SK-N-SH treated with all-trans-retinoic acid at 6 μM for 48 hours (cell line): ENCODE results near the gene MED13.
"Not testable (repeated sequence)": the region's sequence is repeated elsewhere in the genome, so short reads cannot be mapped to it uniquely, and the experiment has no call there.

Experiments
- ATAC-seq: fragments of 200-7000 bp; cut with Tn5 transposase; 3 replicates; pipeline ENCODE4 v1.9.1; 2020; ENCODE audit warnings: mild to moderate bottlenecking, moderate library complexity
- ARNTL ChIP-seq: fragments of 450-650 bp; formaldehyde crosslinking; IDR thresholded peaks from 2 replicates; pipeline ENCODE4 v1.5.0; 2020; ENCODE audit warnings: low read depth, mild to moderate bottlenecking, moderate library complexity, borderline replicate concordance
- BACH2 ChIP-seq: fragments of 250-450 bp; sonication (Bioruptor Pico); IDR thresholded peaks from 2 replicates; pipeline ENCODE4 v1.9.0; 2021; ENCODE audit warnings: mild to moderate bottlenecking, borderline replicate concordance
- CSDC2 ChIP-seq: fragments of 250-450 bp; sonication (Bioruptor Pico); IDR thresholded peaks from 2 replicates; pipeline ENCODE4 v1.5.0; 2020; ENCODE audit warnings: mild to moderate bottlenecking, moderate library complexity
- ESRRG ChIP-seq: fragments of 250-450 bp; sonication (Bioruptor Pico); IDR thresholded peaks from 2 replicates; pipeline ENCODE4 v1.6.1; 2021; ENCODE audit warnings: mild to moderate bottlenecking
- GLIS3 ChIP-seq: fragments of 250-450 bp; sonication (Bioruptor Pico); IDR thresholded peaks from 2 replicates; pipeline ENCODE4 v1.5.0; 2020; ENCODE audit warnings: mild to moderate bottlenecking, moderate library complexity
- OSR1 ChIP-seq: fragments of 250-450 bp; sonication (Bioruptor Pico); IDR thresholded peaks from 2 replicates; pipeline ENCODE4 v1.8.0; 2022; ENCODE audit warnings: moderate library complexity, mild to moderate bottlenecking, inconsistent platforms
- PPARA ChIP-seq: fragments of 250-450 bp; sonication (Bioruptor Pico); IDR thresholded peaks from 2 replicates; pipeline ENCODE4 v1.5.0; 2020; ENCODE audit warnings: mild to moderate bottlenecking, borderline replicate concordance
- RARB ChIP-seq: fragments of 250-450 bp; sonication (Bioruptor Pico); IDR thresholded peaks from 2 replicates; pipeline ENCODE4 v1.8.0; 2021; ENCODE audit warnings: mild to moderate bottlenecking, moderate library complexity
- SNAI2 ChIP-seq: fragments of 250-450 bp; sonication (Bioruptor Pico); IDR thresholded peaks from 2 replicates; pipeline ENCODE4 v1.5.0; 2020; ENCODE audit warnings: mild to moderate bottlenecking, moderate library complexity
- TCF4 ChIP-seq: fragments of 250-450 bp; sonication (Bioruptor Pico); IDR thresholded peaks from 2 replicates; pipeline ENCODE4 v1.8.0; 2021; ENCODE audit warnings: mild to moderate bottlenecking, moderate library complexity, borderline replicate concordance
- TOX ChIP-seq: fragments of 250-450 bp; sonication (Bioruptor Pico); IDR thresholded peaks from 2 replicates; pipeline ENCODE4 v1.8.0; 2021; ENCODE audit warnings: mild to moderate bottlenecking, moderate library complexity, borderline replicate concordance
- ZC3H10 ChIP-seq: fragments of 250-450 bp; sonication (Bioruptor Pico); IDR thresholded peaks from 2 replicates; pipeline ENCODE4 v1.5.1; 2021; ENCODE audit warnings: mild to moderate bottlenecking, moderate library complexity
- ZFP3 ChIP-seq: fragments of 250-450 bp; sonication (Bioruptor Pico); IDR thresholded peaks from 2 replicates; pipeline ENCODE4 v1.5.0; 2020; ENCODE audit warnings: mild to moderate bottlenecking, moderate library complexity
- ZFP30 ChIP-seq: fragments of 450-650 bp; formaldehyde crosslinking; IDR thresholded peaks from 2 replicates; pipeline ENCODE4 v1.5.0; 2022; ENCODE audit warnings: mild to moderate bottlenecking, moderate library complexity
- ZNF565 ChIP-seq: fragments of 450-650 bp; formaldehyde crosslinking; conservative IDR thresholded peaks from 2 replicates; pipeline ENCODE4 v1.5.0; 2020; ENCODE audit warnings: low read depth, mild to moderate bottlenecking, moderate library complexity
- ZNF8 ChIP-seq: fragments of 450-650 bp; formaldehyde crosslinking; IDR thresholded peaks from 2 replicates; pipeline ENCODE4 v1.5.0; 2020; ENCODE audit warnings: mild to moderate bottlenecking, moderate library complexity
- TF ChIP-seq, protein P1 (sequence below): fragments of 250-450 bp; sonication (Bioruptor Pico); IDR thresholded peaks from 2 replicates; pipeline ENCODE4 v1.8.0; 2020; ENCODE audit warnings: mild to moderate bottlenecking, moderate library complexity, borderline replicate concordance
- TF ChIP-seq, protein P2 (sequence below): fragments of 250-450 bp; sonication (Bioruptor Pico); IDR thresholded peaks from 2 replicates; pipeline ENCODE4 v1.5.1; 2021; ENCODE audit warnings: mild to moderate bottlenecking, moderate library complexity
- TF ChIP-seq, protein P3 (sequence below): fragments of 250-450 bp; sonication (Bioruptor Pico); IDR thresholded peaks from 2 replicates; pipeline ENCODE4 v1.8.0; 2021; ENCODE audit warnings: low read depth, mild to moderate bottlenecking, moderate library complexity, borderline replicate concordance
- TF ChIP-seq, protein P4 (sequence below): fragments of 250-450 bp; sonication (Bioruptor Pico); IDR thresholded peaks from 2 replicates; pipeline ENCODE4 v1.5.1; 2020; ENCODE audit warnings: low read depth, mild to moderate bottlenecking, moderate library complexity
- TF ChIP-seq, protein P5 (sequence below): fragments of 250-450 bp; sonication (Bioruptor Pico); IDR thresholded peaks from 2 replicates; pipeline ENCODE4 v1.5.0; 2020; ENCODE audit warnings: mild to moderate bottlenecking, moderate library complexity

The MED13 gene

DNA sequence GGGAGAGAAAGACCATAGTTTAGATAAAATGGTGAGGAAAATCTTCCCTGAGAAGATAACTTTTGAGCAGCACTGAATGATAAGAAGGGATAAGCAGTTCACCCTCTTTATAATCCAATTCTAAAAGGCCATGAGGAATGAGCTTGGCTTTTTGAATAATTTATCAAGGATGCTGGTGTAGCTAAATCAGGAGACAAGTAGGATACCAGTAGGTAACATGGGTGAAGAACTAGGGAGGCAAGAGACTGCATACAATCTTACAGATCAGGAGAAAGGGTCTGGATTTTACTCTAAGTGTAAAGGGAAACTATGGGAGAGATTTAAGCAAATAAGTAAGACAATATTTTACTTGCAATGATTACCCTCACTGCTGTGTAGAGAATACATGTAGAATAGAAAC is 60.7 kb downstream of the MED13 start:
- TF ChIP-seq ZNF8 (CRISPR knock-in tag) (no peak), ZNF565 (CRISPR knock-in tag) (no peak), BACH2 (CRISPR knock-in tag) (no peak), SNAI2 (CRISPR knock-in tag) (no peak), ESRRG (CRISPR knock-in tag) (no peak), ZC3H10 (CRISPR knock-in tag) (no peak), ZFP30 (CRISPR knock-in tag) (no peak), GLIS3 (CRISPR knock-in tag) (no peak), ARNTL (CRISPR knock-in tag) (no peak), ZFP3 (no peak), CSDC2 (no peak), TCF4 (CRISPR knock-in tag) (no peak), PPARA (no peak), OSR1 (CRISPR knock-in tag) (no peak), RARB (CRISPR knock-in tag) (no peak), TOX (CRISPR knock-in tag) (no peak)
- TF ChIP-seq, protein P1, sequence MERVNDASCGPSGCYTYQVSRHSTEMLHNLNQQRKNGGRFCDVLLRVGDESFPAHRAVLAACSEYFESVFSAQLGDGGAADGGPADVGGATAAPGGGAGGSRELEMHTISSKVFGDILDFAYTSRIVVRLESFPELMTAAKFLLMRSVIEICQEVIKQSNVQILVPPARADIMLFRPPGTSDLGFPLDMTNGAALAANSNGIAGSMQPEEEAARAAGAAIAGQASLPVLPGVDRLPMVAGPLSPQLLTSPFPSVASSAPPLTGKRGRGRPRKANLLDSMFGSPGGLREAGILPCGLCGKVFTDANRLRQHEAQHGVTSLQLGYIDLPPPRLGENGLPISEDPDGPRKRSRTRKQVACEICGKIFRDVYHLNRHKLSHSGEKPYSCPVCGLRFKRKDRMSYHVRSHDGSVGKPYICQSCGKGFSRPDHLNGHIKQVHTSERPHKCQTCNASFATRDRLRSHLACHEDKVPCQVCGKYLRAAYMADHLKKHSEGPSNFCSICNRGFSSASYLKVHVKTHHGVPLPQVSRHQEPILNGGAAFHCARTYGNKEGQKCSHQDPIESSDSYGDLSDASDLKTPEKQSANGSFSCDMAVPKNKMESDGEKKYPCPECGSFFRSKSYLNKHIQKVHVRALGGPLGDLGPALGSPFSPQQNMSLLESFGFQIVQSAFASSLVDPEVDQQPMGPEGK (CRISPR knock-in tag) = no peak
- TF ChIP-seq, protein P2, sequence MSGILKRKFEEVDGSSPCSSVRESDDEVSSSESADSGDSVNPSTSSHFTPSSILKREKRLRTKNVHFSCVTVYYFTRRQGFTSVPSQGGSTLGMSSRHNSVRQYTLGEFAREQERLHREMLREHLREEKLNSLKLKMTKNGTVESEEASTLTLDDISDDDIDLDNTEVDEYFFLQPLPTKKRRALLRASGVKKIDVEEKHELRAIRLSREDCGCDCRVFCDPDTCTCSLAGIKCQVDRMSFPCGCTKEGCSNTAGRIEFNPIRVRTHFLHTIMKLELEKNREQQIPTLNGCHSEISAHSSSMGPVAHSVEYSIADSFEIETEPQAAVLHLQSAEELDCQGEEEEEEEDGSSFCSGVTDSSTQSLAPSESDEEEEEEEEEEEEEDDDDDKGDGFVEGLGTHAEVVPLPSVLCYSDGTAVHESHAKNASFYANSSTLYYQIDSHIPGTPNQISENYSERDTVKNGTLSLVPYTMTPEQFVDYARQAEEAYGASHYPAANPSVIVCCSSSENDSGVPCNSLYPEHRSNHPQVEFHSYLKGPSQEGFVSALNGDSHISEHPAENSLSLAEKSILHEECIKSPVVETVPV = no peak
- TF ChIP-seq, protein P3, sequence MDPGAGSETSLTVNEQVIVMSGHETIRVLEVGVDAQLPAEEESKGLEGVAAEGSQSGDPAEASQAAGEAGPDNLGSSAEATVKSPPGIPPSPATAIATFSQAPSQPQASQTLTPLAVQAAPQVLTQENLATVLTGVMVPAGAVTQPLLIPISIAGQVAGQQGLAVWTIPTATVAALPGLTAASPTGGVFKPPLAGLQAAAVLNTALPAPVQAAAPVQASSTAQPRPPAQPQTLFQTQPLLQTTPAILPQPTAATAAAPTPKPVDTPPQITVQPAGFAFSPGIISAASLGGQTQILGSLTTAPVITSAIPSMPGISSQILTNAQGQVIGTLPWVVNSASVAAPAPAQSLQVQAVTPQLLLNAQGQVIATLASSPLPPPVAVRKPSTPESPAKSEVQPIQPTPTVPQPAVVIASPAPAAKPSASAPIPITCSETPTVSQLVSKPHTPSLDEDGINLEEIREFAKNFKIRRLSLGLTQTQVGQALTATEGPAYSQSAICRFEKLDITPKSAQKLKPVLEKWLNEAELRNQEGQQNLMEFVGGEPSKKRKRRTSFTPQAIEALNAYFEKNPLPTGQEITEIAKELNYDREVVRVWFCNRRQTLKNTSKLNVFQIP = no peak
- TF ChIP-seq, protein P4, sequence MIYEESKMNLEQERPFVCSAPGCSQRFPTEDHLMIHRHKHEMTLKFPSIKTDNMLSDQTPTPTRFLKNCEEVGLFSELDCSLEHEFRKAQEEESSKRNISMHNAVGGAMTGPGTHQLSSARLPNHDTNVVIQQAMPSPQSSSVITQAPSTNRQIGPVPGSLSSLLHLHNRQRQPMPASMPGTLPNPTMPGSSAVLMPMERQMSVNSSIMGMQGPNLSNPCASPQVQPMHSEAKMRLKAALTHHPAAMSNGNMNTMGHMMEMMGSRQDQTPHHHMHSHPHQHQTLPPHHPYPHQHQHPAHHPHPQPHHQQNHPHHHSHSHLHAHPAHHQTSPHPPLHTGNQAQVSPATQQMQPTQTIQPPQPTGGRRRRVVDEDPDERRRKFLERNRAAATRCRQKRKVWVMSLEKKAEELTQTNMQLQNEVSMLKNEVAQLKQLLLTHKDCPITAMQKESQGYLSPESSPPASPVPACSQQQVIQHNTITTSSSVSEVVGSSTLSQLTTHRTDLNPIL (CRISPR knock-in tag) = no peak
- ATAC-seq = no peak

DNA sequence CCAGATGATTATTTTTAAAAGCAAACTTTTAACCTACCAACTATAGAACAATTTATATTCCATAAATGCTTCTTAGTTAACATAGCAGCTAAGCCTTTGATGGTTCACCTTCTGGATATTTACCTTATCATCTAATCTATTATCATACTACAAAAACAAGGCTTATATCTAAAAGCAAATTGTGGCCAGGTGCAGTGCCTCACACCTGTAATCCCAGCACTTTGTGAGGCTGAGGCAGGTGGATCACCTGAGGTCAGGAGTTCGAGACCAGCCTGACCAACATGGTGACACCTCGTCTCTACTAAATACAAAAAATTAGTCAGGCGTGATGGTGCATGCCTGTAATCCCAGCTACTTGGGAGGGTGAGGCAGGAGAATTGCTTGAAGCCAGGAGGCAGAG is 61.9 kb downstream of the MED13 start:
- ATAC-seq = not testable (repeated sequence)

DNA sequence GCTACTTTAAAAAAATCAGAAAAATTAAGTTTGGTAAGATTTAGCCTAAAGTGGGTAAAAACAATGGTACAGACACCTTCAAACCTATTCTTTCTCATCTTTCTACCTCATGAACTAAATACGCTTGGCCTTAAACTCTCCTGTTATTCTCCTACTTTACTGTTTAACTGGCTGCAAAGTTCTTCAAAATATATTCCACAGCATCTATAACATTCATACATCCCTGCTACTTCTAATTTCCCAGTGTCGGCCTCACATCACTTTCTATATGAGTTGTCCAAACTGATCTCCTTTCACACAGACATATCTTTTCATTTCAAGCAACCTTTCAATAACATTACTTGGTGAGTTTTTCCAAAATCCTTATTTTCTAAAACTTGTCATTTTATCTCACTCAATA is 64.0 kb downstream of the MED13 start:
- TF ChIP-seq, protein P5, sequence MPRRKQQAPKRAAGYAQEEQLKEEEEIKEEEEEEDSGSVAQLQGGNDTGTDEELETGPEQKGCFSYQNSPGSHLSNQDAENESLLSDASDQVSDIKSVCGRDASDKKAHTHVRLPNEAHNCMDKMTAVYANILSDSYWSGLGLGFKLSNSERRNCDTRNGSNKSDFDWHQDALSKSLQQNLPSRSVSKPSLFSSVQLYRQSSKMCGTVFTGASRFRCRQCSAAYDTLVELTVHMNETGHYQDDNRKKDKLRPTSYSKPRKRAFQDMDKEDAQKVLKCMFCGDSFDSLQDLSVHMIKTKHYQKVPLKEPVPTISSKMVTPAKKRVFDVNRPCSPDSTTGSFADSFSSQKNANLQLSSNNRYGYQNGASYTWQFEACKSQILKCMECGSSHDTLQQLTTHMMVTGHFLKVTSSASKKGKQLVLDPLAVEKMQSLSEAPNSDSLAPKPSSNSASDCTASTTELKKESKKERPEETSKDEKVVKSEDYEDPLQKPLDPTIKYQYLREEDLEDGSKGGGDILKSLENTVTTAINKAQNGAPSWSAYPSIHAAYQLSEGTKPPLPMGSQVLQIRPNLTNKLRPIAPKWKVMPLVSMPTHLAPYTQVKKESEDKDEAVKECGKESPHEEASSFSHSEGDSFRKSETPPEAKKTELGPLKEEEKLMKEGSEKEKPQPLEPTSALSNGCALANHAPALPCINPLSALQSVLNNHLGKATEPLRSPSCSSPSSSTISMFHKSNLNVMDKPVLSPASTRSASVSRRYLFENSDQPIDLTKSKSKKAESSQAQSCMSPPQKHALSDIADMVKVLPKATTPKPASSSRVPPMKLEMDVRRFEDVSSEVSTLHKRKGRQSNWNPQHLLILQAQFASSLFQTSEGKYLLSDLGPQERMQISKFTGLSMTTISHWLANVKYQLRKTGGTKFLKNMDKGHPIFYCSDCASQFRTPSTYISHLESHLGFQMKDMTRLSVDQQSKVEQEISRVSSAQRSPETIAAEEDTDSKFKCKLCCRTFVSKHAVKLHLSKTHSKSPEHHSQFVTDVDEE (CRISPR knock-in tag) = no peak
- TF ChIP-seq RARB (CRISPR knock-in tag) (no peak), ESRRG (CRISPR knock-in tag) (no peak), BACH2 (CRISPR knock-in tag) (no peak), ZC3H10 (CRISPR knock-in tag) (no peak), SNAI2 (CRISPR knock-in tag) (no peak), ARNTL (CRISPR knock-in tag) (no peak), TOX (CRISPR knock-in tag) (no peak)
- TF ChIP-seq, protein P2 = no peak
- TF ChIP-seq, protein P3 = no peak
- TF ChIP-seq, all 23 proteins: peak for 0
- ATAC-seq = no peak
